SK-N-SH (cell line): ENCODE measurements around the gene MARF1. TPM values are rescaled to one million over a fixed set of nuclear protein-coding genes. Genes with fewer than 3 reads are reported as not detected.
A peak's percentile ranks its signal among the peaks of the same experiment; 100 is the strongest.

Source experiments
- CTCF ChIA-PET: fragments of 300-600, 350-600 bp; formaldehyde crosslinking; extraction: SDS; loops from one replicate; lab custom pipeline; 2021; lab: Yijun Ruan, JAX
- POLR2A ChIA-PET: fragments of 350-600 bp; sonication (Branson Sonifier 250); formaldehyde crosslinking; extraction: SDS; loops from one replicate; lab custom pipeline; 2020; ENCODE audit warnings: antibody characterized with exemption, inconsistent platforms; lab: Yijun Ruan, JAX
- DNase-seq: peaks from one replicate; pipeline ENCODE4 v3.0.0; 2012
- H2AFZ ChIP-seq: fragments of 200-600 bp; sonication (generic); 2 replicates; pipeline ENCODE4 v1.8.1; 2016; ENCODE audit warnings: antibody characterized with exemption, mild to moderate bottlenecking, low read depth
- H3F3A ChIP-seq: fragments of 200-600 bp; sonication (generic); replicated peaks from 2 replicates; pipeline ENCODE3; 2016; ENCODE audit warnings: antibody characterized with exemption, mild to moderate bottlenecking; ENCODE audit not compliant: insufficient read depth
- H3K27ac ChIP-seq, 2 experiments: fragments of 200-500 bp in 1 of 2; fragments of 200-600 bp in 1 of 2; sonication (Bioruptor generic) in 1 of 2; sonication (generic), shearing (Covaris generic) in 1 of 2; 2 replicates each; pipeline versions ENCODE4 v1.5.1 to v1.6.1; 2014 to 2016; ENCODE audit warnings: low read depth in 2 of 2, inconsistent platforms in 1 of 2, low read length in 1 of 2, mild to moderate bottlenecking in 1 of 2, mixed read lengths in 1 of 2
- H3K27me3 ChIP-seq: fragments of 200-600 bp; sonication (generic), shearing (Covaris generic); 2 replicates; pipeline ENCODE4 v1.6.1; 2016; ENCODE audit warnings: mixed run types; ENCODE audit not compliant: insufficient read depth
- H3K36me3 ChIP-seq, 2 experiments: fragments of 200-500 bp in 1 of 2; fragments of 200-600 bp in 1 of 2; sonication (Bioruptor generic) in 1 of 2; sonication (generic) in 1 of 2; replicated peaks in 1 of 2; 2 replicates each; pipeline versions ENCODE3 to v1.5.1; 2014 to 2016; ENCODE audit warnings: low read length in 1 of 2, mild to moderate bottlenecking in 1 of 2; ENCODE audit not compliant: insufficient read depth in 2 of 2, control insufficient read depth in 1 of 2
- H3K4me1 ChIP-seq, 2 experiments: fragments of 200-500 bp in 1 of 2; fragments of 200-600 bp in 1 of 2; sonication (Bioruptor generic) in 1 of 2; sonication (generic), shearing (Covaris generic) in 1 of 2; 2 replicates each; pipeline versions ENCODE4 v1.5.1 to v1.6.1; 2014 to 2016; ENCODE audit warnings: low read depth in 1 of 2, low read length in 1 of 2, mixed run types in 1 of 2; ENCODE audit not compliant: insufficient read depth in 2 of 2, control insufficient read depth in 1 of 2
- H3K4me2 ChIP-seq: fragments of 200-600 bp; sonication (generic), shearing (Covaris generic); 2 replicates; pipeline ENCODE4 v1.6.1; 2017; ENCODE audit warnings: mixed run types
- H3K4me3 ChIP-seq, 2 experiments: fragments of 200-500 bp in 1 of 2; fragments of 200-600 bp in 1 of 2; sonication (Bioruptor generic) in 1 of 2; sonication (generic), shearing (Covaris generic) in 1 of 2; 2 replicates each; pipeline versions ENCODE4 v1.5.1 to v1.8.1; 2014 to 2016; ENCODE audit warnings: low read depth in 2 of 2, inconsistent platforms in 1 of 2, low read length in 1 of 2, mild to moderate bottlenecking in 1 of 2, mixed read lengths in 1 of 2, moderate library complexity in 1 of 2
- H3K79me2 ChIP-seq: fragments of 200-600 bp; sonication (generic); 2 replicates; pipeline ENCODE4 v1.8.1; 2017; ENCODE audit warnings: mild to moderate bottlenecking; ENCODE audit not compliant: insufficient read depth
- H3K9ac ChIP-seq: fragments of 200-600 bp; sonication (generic); 2 replicates; pipeline ENCODE4 v1.6.1; 2017; ENCODE audit warnings: mixed run types
- H3K9me2 ChIP-seq: fragments of 200-600 bp; sonication (generic); 2 replicates; pipeline ENCODE4 v1.6.1; 2017; ENCODE audit warnings: mixed run types
- H3K9me3 ChIP-seq: fragments of 200-600 bp; sonication (generic); 2 replicates; pipeline ENCODE4 v1.6.1; 2017; ENCODE audit warnings: mixed run types, mild to moderate bottlenecking, moderate library complexity
- H4K20me1 ChIP-seq: fragments of 200-600 bp; sonication (generic); 2 replicates; pipeline ENCODE4 v1.6.1; 2017; ENCODE audit warnings: mild to moderate bottlenecking, mixed run types; ENCODE audit not compliant: insufficient read depth
- FOXM1 ChIP-seq: IDR thresholded peaks from 2 replicates; pipeline ENCODE4 v1.4.0; 2012; ENCODE audit warnings: low read depth, mild to moderate bottlenecking
- JUND ChIP-seq: IDR thresholded peaks from 2 replicates; pipeline ENCODE4 v1.4.0; 2012
- PBX3 ChIP-seq: IDR thresholded peaks from 2 replicates; pipeline ENCODE4; 2012
- POLR2AphosphoS5 ChIP-seq: IDR thresholded peaks from 2 replicates; pipeline ENCODE4 v1.6.1; 2012; ENCODE audit warnings: low read depth, low read length
- RAD21 ChIP-seq: IDR thresholded peaks from 2 replicates; pipeline ENCODE4 v1.6.1; 2012; ENCODE audit warnings: mild to moderate bottlenecking, low read length
- RCOR1 ChIP-seq: fragments of 150-350 bp; IDR thresholded peaks from 2 replicates; pipeline ENCODE4 v1.6.1; 2017; ENCODE audit warnings: antibody characterized with exemption, low read length
- RFX5 ChIP-seq: IDR thresholded peaks from 2 replicates; pipeline ENCODE4 v1.6.1; 2012; ENCODE audit warnings: mild to moderate bottlenecking, improper control_type of control experiment, low read length
- YY1 ChIP-seq: IDR thresholded peaks from 2 replicates; pipeline ENCODE4 v1.4.0; 2012; ENCODE audit warnings: low read depth, mild to moderate bottlenecking
- WGBS: methylation state at CpG from one replicate; pipeline ENCODE4 v1.1.6; 2017; ENCODE audit warnings: low lambda C conversion rate; 5-methylcytosine and 5-hydroxymethylcytosine counted together
- polyA plus RNA-seq, 3 experiments: library from polyadenylated mRNA; depleted of rRNA; stranded (reverse); fragments of >200 nt; gene quantifications; 2 replicates each; pipeline ENCODE4 v1.2.3, GENCODE V29; 2012
- TF ChIP-seq, protein P1 (sequence below): IDR thresholded peaks from 2 replicates; pipeline ENCODE4 v1.6.1; 2012; ENCODE audit warnings: mild to moderate bottlenecking, low read depth, low read length, moderate library complexity

Gene MARF1
- polyA plus RNA-seq, 1 of the 3 experiments (the other 2 are of a cell fraction) = 10.3 TPM

DNA sequence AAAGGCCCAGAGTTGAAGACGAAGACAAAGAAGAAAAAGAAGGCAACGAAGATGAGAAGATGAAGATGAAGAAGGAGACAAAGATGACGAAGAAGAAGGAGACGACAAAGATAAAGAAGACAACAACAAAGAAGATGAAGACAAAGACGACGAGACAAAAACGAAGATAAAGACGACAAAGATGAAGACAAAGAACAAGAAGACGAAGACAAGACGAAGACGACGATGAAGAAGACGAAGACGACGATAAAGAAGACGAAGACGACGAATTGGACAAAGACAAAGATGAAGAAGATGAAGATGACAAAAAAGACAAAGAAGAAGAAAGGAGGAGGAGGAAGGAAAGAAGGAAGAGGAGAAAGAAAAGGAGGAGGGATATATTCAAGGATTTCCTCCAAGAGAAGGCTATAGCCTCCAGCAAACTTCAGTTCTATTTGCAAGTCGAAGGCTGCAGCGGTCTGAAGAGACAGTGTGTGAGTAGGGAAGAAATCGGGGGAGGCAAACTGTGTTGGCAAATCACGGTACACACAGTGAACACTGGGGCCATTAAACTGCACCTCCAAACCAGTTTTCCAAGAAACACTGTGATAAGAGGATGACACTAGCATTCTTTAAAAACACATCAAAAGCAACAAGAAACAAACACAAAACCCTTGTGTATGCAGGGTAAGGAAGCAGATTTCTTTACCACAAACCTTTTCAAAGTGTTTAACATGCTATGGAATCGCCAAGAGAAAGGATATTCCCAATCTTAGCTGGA, 40.5 kb downstream of the MARF1 start:
- no peaks in the 10 kb centered on the region for H3F3A ChIP-seq
- CTCF ChIA-PET = interaction anchor here (0.7 kb wide), 1 partner anchor 34 kb away, joined by 3 read pairs; no protein-coding TSS in a partner anchor

GRCh38 chr16:15601212-15601879, 41.6 kb downstream of the MARF1 start:
- Histone ChIP-seq H3F3A (no peaks in the 10 kb centered on the region), H3K27me3 (no peaks in the 10 kb centered on the region), H3K4me1 (no peaks in the 10 kb centered on the region), H4K20me1 (no peaks in the 10 kb centered on the region; the same call in 1 of the 2 replicates), H3K27ac (no peak overlapping the region), H3K4me3 (no peak overlapping the region), H3K9ac (no peak overlapping the region), H3K79me2 (no peaks in the 10 kb centered on the region), H3K9me3 (no peaks in the 10 kb centered on the region), H3K4me2 (no peak overlapping the region), H2AFZ (no peak overlapping the region), H3K9me2 (no peaks in the 10 kb centered on the region)
- ChIA-PET POLR2A (no interaction called here), CTCF (interaction anchor here (0.9 to 1.5 kb wide), 2 partner anchors 51 to 173 kb away, joined by 3 to 4 read pairs; no protein-coding TSS in a partner anchor)
- WGBS = 97% methylated on average over 9 of the region's 9 CpGs
- no peak for DNase-seq
- TF ChIP-seq JUND = no peak
- TF ChIP-seq, protein P1, sequence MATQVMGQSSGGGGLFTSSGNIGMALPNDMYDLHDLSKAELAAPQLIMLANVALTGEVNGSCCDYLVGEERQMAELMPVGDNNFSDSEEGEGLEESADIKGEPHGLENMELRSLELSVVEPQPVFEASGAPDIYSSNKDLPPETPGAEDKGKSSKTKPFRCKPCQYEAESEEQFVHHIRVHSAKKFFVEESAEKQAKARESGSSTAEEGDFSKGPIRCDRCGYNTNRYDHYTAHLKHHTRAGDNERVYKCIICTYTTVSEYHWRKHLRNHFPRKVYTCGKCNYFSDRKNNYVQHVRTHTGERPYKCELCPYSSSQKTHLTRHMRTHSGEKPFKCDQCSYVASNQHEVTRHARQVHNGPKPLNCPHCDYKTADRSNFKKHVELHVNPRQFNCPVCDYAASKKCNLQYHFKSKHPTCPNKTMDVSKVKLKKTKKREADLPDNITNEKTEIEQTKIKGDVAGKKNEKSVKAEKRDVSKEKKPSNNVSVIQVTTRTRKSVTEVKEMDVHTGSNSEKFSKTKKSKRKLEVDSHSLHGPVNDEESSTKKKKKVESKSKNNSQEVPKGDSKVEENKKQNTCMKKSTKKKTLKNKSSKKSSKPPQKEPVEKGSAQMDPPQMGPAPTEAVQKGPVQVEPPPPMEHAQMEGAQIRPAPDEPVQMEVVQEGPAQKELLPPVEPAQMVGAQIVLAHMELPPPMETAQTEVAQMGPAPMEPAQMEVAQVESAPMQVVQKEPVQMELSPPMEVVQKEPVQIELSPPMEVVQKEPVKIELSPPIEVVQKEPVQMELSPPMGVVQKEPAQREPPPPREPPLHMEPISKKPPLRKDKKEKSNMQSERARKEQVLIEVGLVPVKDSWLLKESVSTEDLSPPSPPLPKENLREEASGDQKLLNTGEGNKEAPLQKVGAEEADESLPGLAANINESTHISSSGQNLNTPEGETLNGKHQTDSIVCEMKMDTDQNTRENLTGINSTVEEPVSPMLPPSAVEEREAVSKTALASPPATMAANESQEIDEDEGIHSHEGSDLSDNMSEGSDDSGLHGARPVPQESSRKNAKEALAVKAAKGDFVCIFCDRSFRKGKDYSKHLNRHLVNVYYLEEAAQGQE = peak; percentile 89
- TF ChIP-seq, all 33 proteins: peak for 1
- peaks cover 47 to 98% of the 10 kb centered on the region in 2 experiments for H3K36me3 ChIP-seq

More for the DNA sequence above, 40.5 kb downstream of the MARF1 start:
- H3K4me2 ChIP-seq = no peak overlapping the region
- POLR2A ChIA-PET = no interaction called here
- no peaks in the 10 kb centered on the region for H3K27me3 ChIP-seq
- no peak overlapping the region for H3K27ac ChIP-seq
- 97% methylated on average over 23 of the region's 23 CpGs for WGBS
- H3K9me2 ChIP-seq = no peaks in the 10 kb centered on the region
- no peaks in the 10 kb centered on the region for H3K4me1 ChIP-seq
- H3K4me3 ChIP-seq = no peak overlapping the region
- DNase-seq = no peak
- no peak overlapping the region for H3K9ac ChIP-seq
- H3K9me3 ChIP-seq = no peaks in the 10 kb centered on the region
- peaks cover 41 to 92% of the 10 kb centered on the region in 2 experiments for H3K36me3 ChIP-seq
- H4K20me1 ChIP-seq = no peaks in the 10 kb centered on the region; the same call in 1 of the 2 replicates
- TF ChIP-seq PBX3 = no peak
- no peak for TF ChIP-seq RFX5
- TF ChIP-seq RAD21 = no peak
- no peak for TF ChIP-seq FOXM1
- TF ChIP-seq YY1 = no peak
- TF ChIP-seq POLR2AphosphoS5 = no peak
- no peak for TF ChIP-seq RCOR1
- TF ChIP-seq, all 33 proteins: peak for 0
- Histone ChIP-seq H2AFZ (no peak overlapping the region), H3K79me2 (no peaks in the 10 kb centered on the region)
